ENCODE measurements around the gene SNX33. TPM values are rescaled to one million over a fixed set of nuclear protein-coding genes. Genes with fewer than 3 reads are reported as not detected.
"Not testable (repeated sequence)": the region's sequence is repeated elsewhere in the genome, so short reads cannot be mapped to it uniquely, and the experiment has no call there.

The SNX33 gene
- total RNA-seq, 1 donor from 2014 or later, result 25.6 TPM

DNA sequence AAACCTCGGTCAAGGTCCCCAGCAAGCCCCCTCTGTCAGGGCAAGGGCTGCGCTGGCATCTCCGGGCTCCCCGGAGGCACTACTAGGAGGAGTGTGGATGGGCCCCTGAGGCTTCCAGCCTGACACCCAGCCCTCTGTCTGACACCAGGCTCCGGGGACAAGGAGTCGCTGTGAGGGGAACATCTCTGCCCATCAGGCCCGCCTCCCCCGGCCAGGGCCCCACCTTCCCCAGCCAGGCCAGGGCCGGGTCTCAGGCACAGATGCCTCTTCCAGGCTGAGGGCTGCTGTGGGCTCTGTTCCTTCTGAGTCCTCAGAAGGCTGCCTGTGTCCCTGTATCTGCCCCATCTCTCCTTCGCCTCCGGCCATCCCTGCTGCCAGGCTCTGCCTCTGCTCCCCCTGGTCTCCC, 49.1 kb downstream of the SNX33 start:
- Histone ChIP-seq H3K4me2 (ENCODE audit: low read length) (no peak overlapping the region), H2AFZ (ENCODE audit: low read depth, low read length) (no peak overlapping the region), H3K36me3 (ENCODE audit: insufficient read depth, low read length) (peaks cover under 1% of the 10 kb centered on the region), H3K27me3 (ENCODE audit: insufficient read depth, low read length) (no peaks in the 10 kb centered on the region), H4K20me1 (ENCODE audit: insufficient read depth, low read length) (peaks cover 4% of the 10 kb centered on the region), H3K79me2 (ENCODE audit: insufficient read depth, low read length) (peaks cover 3% of the 10 kb centered on the region), H3K9me3 (ENCODE audit: insufficient read depth, low read depth, low read length) (no peaks in the 10 kb centered on the region), H3K4me3 (ENCODE audit: insufficient read depth, low read depth, low read length) (no peak overlapping the region), H3K9ac (ENCODE audit: low read length) (peak overlapping the region; percentile 30), H3K27ac (ENCODE audit: low read depth, low read length) (no peak overlapping the region), H3K4me1 (ENCODE audit: insufficient read depth, low read length) (peaks cover 59% of the 10 kb centered on the region)
- peaks cover 51% of the 10 kb centered on the region for H3K4me1 Mint-ChIP-seq (ENCODE audit: low read depth, unreplicated experiment)
- peaks cover 2% of the 10 kb centered on the region for H3K27me3 Mint-ChIP-seq (ENCODE audit: low read depth, unreplicated experiment)
- no peaks in the 10 kb centered on the region for H3K9me3 Mint-ChIP-seq (ENCODE audit: unreplicated experiment)
- FAIRE-seq (no peak), DNase-seq (ENCODE audit: low read depth) (no peak)
- peaks cover 3% of the 10 kb centered on the region for H3K36me3 Mint-ChIP-seq (ENCODE audit: low read depth, unreplicated experiment)
- TF ChIP-seq EZH2 (IDR thresholded peaks at IDR 0.05; ENCODE audit: insufficient read depth, low read length), result no peak
- TF ChIP-seq, protein P1, sequence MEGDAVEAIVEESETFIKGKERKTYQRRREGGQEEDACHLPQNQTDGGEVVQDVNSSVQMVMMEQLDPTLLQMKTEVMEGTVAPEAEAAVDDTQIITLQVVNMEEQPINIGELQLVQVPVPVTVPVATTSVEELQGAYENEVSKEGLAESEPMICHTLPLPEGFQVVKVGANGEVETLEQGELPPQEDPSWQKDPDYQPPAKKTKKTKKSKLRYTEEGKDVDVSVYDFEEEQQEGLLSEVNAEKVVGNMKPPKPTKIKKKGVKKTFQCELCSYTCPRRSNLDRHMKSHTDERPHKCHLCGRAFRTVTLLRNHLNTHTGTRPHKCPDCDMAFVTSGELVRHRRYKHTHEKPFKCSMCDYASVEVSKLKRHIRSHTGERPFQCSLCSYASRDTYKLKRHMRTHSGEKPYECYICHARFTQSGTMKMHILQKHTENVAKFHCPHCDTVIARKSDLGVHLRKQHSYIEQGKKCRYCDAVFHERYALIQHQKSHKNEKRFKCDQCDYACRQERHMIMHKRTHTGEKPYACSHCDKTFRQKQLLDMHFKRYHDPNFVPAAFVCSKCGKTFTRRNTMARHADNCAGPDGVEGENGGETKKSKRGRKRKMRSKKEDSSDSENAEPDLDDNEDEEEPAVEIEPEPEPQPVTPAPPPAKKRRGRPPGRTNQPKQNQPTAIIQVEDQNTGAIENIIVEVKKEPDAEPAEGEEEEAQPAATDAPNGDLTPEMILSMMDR (IDR thresholded peaks at IDR 0.05; ENCODE audit: insufficient read depth, low read depth, low read length), result no peak
- H3K27ac Mint-ChIP-seq (ENCODE audit: unreplicated experiment), result peak overlapping the region; percentile 78
- no peak overlapping the region for H3K4me3 Mint-ChIP-seq (ENCODE audit: unreplicated experiment)

DNA sequence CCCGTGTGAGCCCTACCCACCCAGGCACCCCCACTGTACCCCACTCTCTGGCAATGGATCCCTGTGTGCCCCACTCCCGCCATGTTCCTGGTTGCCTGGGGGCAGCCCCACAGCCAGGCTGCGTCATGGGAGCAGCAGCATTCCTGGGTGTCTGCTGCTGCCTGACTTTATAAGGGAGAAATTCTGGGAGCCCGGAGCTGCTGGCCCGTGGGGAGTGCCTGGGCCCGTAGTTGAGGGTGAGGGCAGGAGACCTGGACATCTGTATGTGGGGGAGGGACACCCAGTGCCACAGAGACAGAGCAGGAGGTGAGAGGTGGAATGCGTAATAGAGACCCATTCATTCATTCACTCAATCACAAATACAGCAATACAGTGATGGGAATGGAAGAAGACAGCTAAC, 49.8 kb downstream of the SNX33 start:
- Mint-ChIP-seq H3K36me3 (ENCODE audit: low read depth, unreplicated experiment) (no peaks in the 10 kb centered on the region), H3K9me3 (ENCODE audit: unreplicated experiment) (no peaks in the 10 kb centered on the region), H3K27me3 (ENCODE audit: low read depth, unreplicated experiment) (no peaks in the 10 kb centered on the region), H3K4me3 (ENCODE audit: unreplicated experiment) (peak overlapping the region; percentile 16), H3K4me1 (ENCODE audit: low read depth, unreplicated experiment) (peaks cover 50% of the 10 kb centered on the region), H3K27ac (ENCODE audit: unreplicated experiment) (peak overlapping the region; percentile 69)
- no peak overlapping the region for H2AFZ ChIP-seq (ENCODE audit: low read depth, low read length)
- H3K4me1 ChIP-seq (ENCODE audit: insufficient read depth, low read length), result peaks cover 65% of the 10 kb centered on the region
- H3K27me3 ChIP-seq (ENCODE audit: insufficient read depth, low read length), result no peaks in the 10 kb centered on the region
- no peaks in the 10 kb centered on the region for H3K9me3 ChIP-seq (ENCODE audit: insufficient read depth, low read depth, low read length)
- FAIRE-seq (no peak), DNase-seq (ENCODE audit: low read depth) (no peak)
- no peak for TF ChIP-seq EZH2 (IDR thresholded peaks at IDR 0.05; ENCODE audit: insufficient read depth, low read length)
- TF ChIP-seq, protein P1 (IDR thresholded peaks at IDR 0.05; ENCODE audit: insufficient read depth, low read depth, low read length), result no peak
- peaks cover 9% of the 10 kb centered on the region for H3K79me2 ChIP-seq (ENCODE audit: insufficient read depth, low read length)
- no peak overlapping the region for H3K4me3 ChIP-seq (ENCODE audit: insufficient read depth, low read depth, low read length)
- peaks cover 6% of the 10 kb centered on the region for H4K20me1 ChIP-seq (ENCODE audit: insufficient read depth, low read length)
- H3K9ac ChIP-seq (ENCODE audit: low read length), result peak overlapping the region; percentile 5
- no peak overlapping the region for H3K27ac ChIP-seq (ENCODE audit: low read depth, low read length)
- H3K4me2 ChIP-seq (ENCODE audit: low read length), result no peak overlapping the region
- H3K36me3 ChIP-seq (ENCODE audit: insufficient read depth, low read length), result no peaks in the 10 kb centered on the region

DNA sequence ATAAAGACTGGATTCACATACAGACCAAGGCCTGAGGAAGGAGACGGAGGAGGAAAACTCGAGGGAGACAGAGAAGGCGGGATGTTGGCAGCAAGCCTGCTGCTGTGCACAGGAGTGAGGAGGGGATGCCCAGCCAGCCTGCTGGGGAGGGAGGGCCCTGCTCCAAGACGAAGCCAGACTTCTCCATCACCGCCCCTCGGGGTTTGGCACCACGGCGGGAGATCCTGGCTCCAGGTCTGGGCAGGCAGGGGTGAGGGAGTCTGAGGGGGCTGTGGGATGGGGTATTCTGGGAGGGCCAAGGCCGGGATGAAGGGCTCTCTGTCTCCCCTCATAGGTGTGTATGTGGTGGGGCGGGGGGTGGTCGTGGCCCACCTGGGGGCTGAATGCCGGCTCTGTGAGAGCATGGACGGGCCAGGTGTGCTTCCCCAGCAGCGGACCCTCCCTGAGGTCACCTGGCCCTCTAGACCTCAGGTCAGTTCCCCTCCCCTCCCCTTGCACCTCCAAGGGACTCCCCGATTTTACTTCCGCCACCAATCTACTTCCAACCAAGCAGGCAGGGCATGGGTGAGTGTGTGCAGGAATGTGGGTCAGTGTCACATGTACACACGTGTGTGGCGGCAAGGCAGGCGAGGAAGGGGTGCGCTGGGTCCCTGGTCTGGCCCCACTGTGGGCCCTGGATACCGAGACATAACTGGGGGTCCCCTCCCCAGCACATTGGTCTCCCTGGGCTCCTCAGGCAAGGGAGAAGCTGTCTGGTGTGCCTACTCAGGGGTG, 50.4 kb downstream of the SNX33 start:
- H3K4me1 Mint-ChIP-seq (ENCODE audit: low read depth, unreplicated experiment), result peaks cover 46% of the 10 kb centered on the region
- not testable (repeated sequence) for H3K9me3 ChIP-seq (ENCODE audit: insufficient read depth, low read depth, low read length)

DNA sequence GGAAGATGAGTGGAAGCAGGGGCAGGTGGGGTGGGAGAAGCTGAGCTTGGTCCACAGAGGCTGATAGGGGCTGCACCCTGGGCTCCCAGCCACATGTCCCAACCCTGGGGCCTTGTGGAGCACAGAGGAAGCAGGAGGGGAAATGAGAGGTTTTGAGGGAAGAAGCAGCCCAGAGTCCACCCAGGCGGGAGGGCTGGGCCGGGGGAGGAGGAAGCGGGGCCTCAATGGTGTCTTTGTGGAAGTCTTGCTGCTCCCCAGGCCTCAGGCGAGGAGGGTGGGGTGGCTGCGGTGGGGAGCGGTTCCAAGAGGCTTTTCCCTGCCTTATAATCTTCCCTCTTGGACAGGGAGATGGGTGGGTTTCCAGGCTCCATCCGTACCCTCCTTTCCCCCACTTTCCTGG, 51.8 kb downstream of the SNX33 start:
- H3K27ac Mint-ChIP-seq (ENCODE audit: unreplicated experiment); FAIRE-seq; H3K36me3 Mint-ChIP-seq (ENCODE audit: low read depth, unreplicated experiment); H3K4me2 ChIP-seq (ENCODE audit: low read length); H3K27me3 ChIP-seq (ENCODE audit: insufficient read depth, low read length); H3K36me3 ChIP-seq (ENCODE audit: insufficient read depth, low read length); H3K4me3 Mint-ChIP-seq (ENCODE audit: unreplicated experiment); H3K27ac ChIP-seq (ENCODE audit: low read depth, low read length); H4K20me1 ChIP-seq (ENCODE audit: insufficient read depth, low read length); H3K9ac ChIP-seq (ENCODE audit: low read length); DNase-seq (ENCODE audit: low read depth); H3K9me3 ChIP-seq (ENCODE audit: insufficient read depth, low read depth, low read length); H3K4me3 ChIP-seq (ENCODE audit: insufficient read depth, low read depth, low read length); H3K9me3 Mint-ChIP-seq (ENCODE audit: unreplicated experiment); H2AFZ ChIP-seq (ENCODE audit: low read depth, low read length); H3K27me3 Mint-ChIP-seq (ENCODE audit: low read depth, unreplicated experiment): not testable (repeated sequence)
- H3K4me1 Mint-ChIP-seq (ENCODE audit: low read depth, unreplicated experiment), result peaks cover 33% of the 10 kb centered on the region
- Histone ChIP-seq H3K4me1 (ENCODE audit: insufficient read depth, low read length) (peaks cover 61% of the 10 kb centered on the region), H3K79me2 (ENCODE audit: insufficient read depth, low read length) (peaks cover 13% of the 10 kb centered on the region)

More for the DNA sequence above, 50.4 kb downstream of the SNX33 start:
- H3K9me3 Mint-ChIP-seq (ENCODE audit: unreplicated experiment); H3K4me2 ChIP-seq (ENCODE audit: low read length); H3K27ac ChIP-seq (ENCODE audit: low read depth, low read length); H2AFZ ChIP-seq (ENCODE audit: low read depth, low read length); H3K36me3 Mint-ChIP-seq (ENCODE audit: low read depth, unreplicated experiment); DNase-seq (ENCODE audit: low read depth); H3K27ac Mint-ChIP-seq (ENCODE audit: unreplicated experiment); FAIRE-seq; H3K36me3 ChIP-seq (ENCODE audit: insufficient read depth, low read length); H3K27me3 Mint-ChIP-seq (ENCODE audit: low read depth, unreplicated experiment); H4K20me1 ChIP-seq (ENCODE audit: insufficient read depth, low read length); H3K4me3 ChIP-seq (ENCODE audit: insufficient read depth, low read depth, low read length); H3K4me3 Mint-ChIP-seq (ENCODE audit: unreplicated experiment); H3K79me2 ChIP-seq (ENCODE audit: insufficient read depth, low read length); H3K27me3 ChIP-seq (ENCODE audit: insufficient read depth, low read length): not testable (repeated sequence)
- peaks cover 66% of the 10 kb centered on the region for H3K4me1 ChIP-seq (ENCODE audit: insufficient read depth, low read length)
- H3K9ac ChIP-seq (ENCODE audit: low read length), result peak overlapping the region; percentile 18

Measured in astrocyte (in vitro differentiated cells and primary cell).